K562 (cell line): Measurements from ENCODE around the gene DRD2. TPM values are rescaled to one million over a fixed set of nuclear protein-coding genes. Genes with fewer than 3 reads are reported as not detected.

Experiments
- ATAC-seq: fragments of 200-7000 bp; cut with Tn5 transposase; 3 replicates; pipeline ENCODE4 v1.9.1; 2020; ENCODE audit warnings: moderate library complexity
- BruUV-seq: library from RNA; stranded (reverse); fragments of 400-500 nt; replicated peaks from 2 replicates; lab custom pipeline; 2021; lab: Mats Ljungman, UMichigan
- CTCF ChIA-PET: fragments of 300-600 bp; formaldehyde crosslinking; extraction: SDS; loops from one replicate; lab custom pipeline; 2021; ENCODE audit warnings: low intra/inter-chr PET ratio; lab: Yijun Ruan, JAX
- POLR2A ChIA-PET: fragments of 300-600, 350-650 bp; sonication (Branson Sonifier 250); formaldehyde crosslinking; extraction: SDS; loops from one replicate; lab custom pipeline; 2021; ENCODE audit warnings: antibody characterized with exemption, inconsistent platforms; lab: Yijun Ruan, JAX
- DNase-seq, 4 experiments: peaks; one replicate each; pipeline versions ENCODE4 v3.0.0 to v3.0.0-alpha.2; 2011 to 2018; ENCODE audit warnings: low spot score in 3 of 4, mixed read lengths in 3 of 4; ENCODE audit errors: extremely low read depth in 1 of 4
- FAIRE-seq: peaks from 2 replicates; lab custom pipeline; 2011; peaks lifted over from hg19 to GRCh38; lab: Jason Lieb, UNC
- H2AFZ ChIP-seq: 2 replicates; pipeline ENCODE4 v1.6.0; 2011; ENCODE audit warnings: low read depth, low read length, control low read depth, inconsistent platforms
- H3K27ac ChIP-seq: fragments of 200-600 bp; 3 replicates; pipeline ENCODE4 v1.8.0; 2011; ENCODE audit warnings: low read depth, mild to moderate bottlenecking, control low read depth, inconsistent platforms, low read length, moderate library complexity, mixed read lengths; ENCODE audit errors: extremely low read depth
- H3K27me3 ChIP-seq, 2 experiments: fragments of 300-600 bp in 1 of 2; 2 replicates in 1 of 2; 3 replicates in 1 of 2; pipeline versions ENCODE4 v1.6.0 to v1.8.0; 2011; ENCODE audit warnings: inconsistent platforms in 2 of 2, low read length in 2 of 2, mild to moderate bottlenecking in 1 of 2, mixed read lengths in 1 of 2, moderate library complexity in 1 of 2; ENCODE audit not compliant: control insufficient read depth in 2 of 2, insufficient read depth in 2 of 2
- H3K36me3 ChIP-seq: fragments of 300-600 bp; 3 replicates; pipeline ENCODE4 v1.8.0; 2011; ENCODE audit warnings: mild to moderate bottlenecking, low read length, inconsistent platforms; ENCODE audit not compliant: control insufficient read depth, insufficient read depth
- H3K4me1 ChIP-seq, 2 experiments: fragments of 200-600 bp in 1 of 2; replicated peaks in 1 of 2; 2 replicates in 1 of 2; 3 replicates in 1 of 2; pipeline versions ENCODE4 v1.5.1 to v1.8.0; 2011; ENCODE audit warnings: inconsistent platforms in 2 of 2, low read length in 2 of 2, mild to moderate bottlenecking in 1 of 2, mixed read lengths in 1 of 2, moderate library complexity in 1 of 2; ENCODE audit not compliant: control insufficient read depth in 2 of 2, insufficient read depth in 2 of 2
- H3K4me2 ChIP-seq: 2 replicates; pipeline ENCODE4 v1.6.1; 2011; ENCODE audit warnings: low read length, control low read depth, inconsistent platforms, mixed read lengths; ENCODE audit not compliant: insufficient read depth
- H3K4me3 ChIP-seq: fragments of 200-600 bp; sonication (generic), shearing (Covaris generic); 2 replicates; pipeline ENCODE4 v1.5.1; 2016; ENCODE audit warnings: control low read depth, inconsistent platforms
- H3K79me2 ChIP-seq: fragments of 200-600 bp; 3 replicates; pipeline ENCODE4 v1.8.0; 2011; ENCODE audit warnings: low read length, inconsistent platforms; ENCODE audit not compliant: control insufficient read depth, insufficient read depth
- H3K9ac ChIP-seq, 2 experiments: 2 replicates each; pipeline versions ENCODE4 v1.6.0 to v1.6.1; 2011; ENCODE audit warnings: low read depth in 2 of 2, low read length in 2 of 2, control low read depth in 1 of 2, inconsistent platforms in 1 of 2, mild to moderate bottlenecking in 1 of 2, mixed read lengths in 1 of 2; ENCODE audit not compliant: insufficient read depth in 1 of 2
- H3K9me1 ChIP-seq: one replicate; pipeline ENCODE4 v1.6.0; 2011; ENCODE audit warnings: inconsistent platforms, mild to moderate bottlenecking, low read length, moderate library complexity; ENCODE audit not compliant: control insufficient read depth, insufficient read depth
- H3K9me3 ChIP-seq: replicated peaks from 2 replicates; pipeline ENCODE4 v1.5.1; 2011; ENCODE audit warnings: low read depth, low read length, inconsistent platforms; ENCODE audit not compliant: control insufficient read depth, insufficient read depth
- H4K20me1 ChIP-seq: replicated peaks from 2 replicates; pipeline ENCODE4 v1.6.1; 2011; ENCODE audit warnings: low read length, inconsistent platforms, mixed read lengths; ENCODE audit not compliant: control insufficient read depth, insufficient read depth
- ELF1 ChIP-seq: fragments of 200-800 bp; sonication (Bioruptor generic); IDR thresholded peaks from 2 replicates; pipeline ENCODE4 v1.6.1; 2016; ENCODE audit warnings: missing genetic modification characterization, missing compliant biosample characterization
- FUS ChIP-seq: fragments of 200-400 bp; formaldehyde crosslinking; optimal IDR thresholded peaks from 2 replicates; pipeline ENCODE3; 2017; ENCODE audit warnings: low read depth, low read length
- HLTF ChIP-seq: fragments of 450-650 bp; IDR thresholded peaks from 2 replicates; pipeline ENCODE4 v1.6.1; 2016
- LCOR ChIP-seq: sonication (generic); formaldehyde crosslinking; IDR thresholded peaks from 2 replicates; pipeline ENCODE4 v1.8.0; 2022; ENCODE audit warnings: mild to moderate bottlenecking, missing genetic modification reagents
- MAFG ChIP-seq: fragments of 450-650 bp; conservative IDR thresholded peaks from 2 replicates; pipeline ENCODE4 v1.6.1; 2016; ENCODE audit warnings: missing genetic modification characterization, missing compliant biosample characterization
- NCOA6 ChIP-seq: fragments of 450-650 bp; IDR thresholded peaks from 2 replicates; pipeline ENCODE4 v1.6.1; 2017; ENCODE audit warnings: mild to moderate bottlenecking
- NFRKB ChIP-seq: fragments of 450-650 bp; IDR thresholded peaks from 2 replicates; pipeline ENCODE4 v1.6.1; 2016; ENCODE audit warnings: low read depth
- NFYB ChIP-seq: IDR thresholded peaks from 2 replicates; pipeline ENCODE4 v1.6.1; 2011; ENCODE audit warnings: mild to moderate bottlenecking, moderate library complexity; ENCODE audit not compliant: insufficient read length; ENCODE audit errors: extremely low read depth
- XRCC3 ChIP-seq: fragments of 450-650 bp; IDR thresholded peaks from 2 replicates; pipeline ENCODE4 v1.6.1; 2017; ENCODE audit warnings: mild to moderate bottlenecking, moderate library complexity
- ZNF175 ChIP-seq: fragments of 200-800 bp; sonication (Bioruptor generic); IDR thresholded peaks from 2 replicates; pipeline ENCODE4 v1.6.1; 2016; ENCODE audit warnings: low read depth, mild to moderate bottlenecking, missing genetic modification characterization, missing compliant biosample characterization
- ZNF184 ChIP-seq: sonication (generic); formaldehyde crosslinking; IDR thresholded peaks from 2 replicates; pipeline ENCODE4 v1.5.0; 2020; ENCODE audit warnings: missing genetic modification reagents
- WGBS: fragments of 100-300 bp; shearing (Covaris generic); methylation state at CpG from one replicate; pipeline ENCODE4 v1.1.6; 2016; ENCODE audit warnings: low coverage, mixed read lengths; ENCODE audit not compliant: insufficient coverage; ENCODE audit errors: missing lambda C conversion rate; 5-methylcytosine and 5-hydroxymethylcytosine counted together
- in situ Hi-C: fragments of 300-500 bp; cut with MboI; formaldehyde crosslinking; loops from 4 replicates; pipeline ENCODE4 v1.15.0; 2018; ENCODE audit warnings: inconsistent platforms, mixed read lengths
- intact Hi-C: fragments of 100-400 bp; cut with micrococcal nuclease; formaldehyde crosslinking; loops from 2 replicates; pipeline ENCODE4 v1.14.2; 2022
- polyA plus RNA-seq, 8 experiments: library from polyadenylated mRNA; depleted of rRNA in 4 of 8; stranded (reverse) in 5 of 8; unstranded in 3 of 8; fragments of >200 nt; fragmentation: Nextera tagmentation in 2 of 8; fragmentation: Illumina TruSeq in 1 of 8; extraction: Ambion mirVana in 2 of 8; extraction: Trizol in 1 of 8; gene quantifications; 2 replicates each; pipeline versions ENCODE4 v1.2.1 to v1.2.3, GENCODE V29; 2011 to 2014; ENCODE audit warnings: inconsistent platforms in 1 of 8, missing spikeins in 1 of 8
- total RNA-seq, 7 experiments: library from RNA; depleted of rRNA in 6 of 7; stranded (reverse); fragments of >200 nt in 6 of 7; fragmentation: Illumina TruSeq in 2 of 7; extraction: Trizol in 2 of 7; gene quantifications; 2 replicates each; pipeline versions ENCODE4 v1.2.1 to v1.2.3, GENCODE V29; 2011 to 2021; ENCODE audit warnings: low replicate concordance in 1 of 7
- TF ChIP-seq, protein P1 (sequence below): sonication (generic); formaldehyde crosslinking; IDR thresholded peaks from 2 replicates; pipeline ENCODE4 v1.5.0; 2020; ENCODE audit warnings: missing genetic modification reagents

The DRD2 gene
- total and polyA plus RNA-seq, 9 of the 15 experiments (the other 6 are each of a cell fraction or from before 2014, with no cell fraction given): not detected

DNA sequence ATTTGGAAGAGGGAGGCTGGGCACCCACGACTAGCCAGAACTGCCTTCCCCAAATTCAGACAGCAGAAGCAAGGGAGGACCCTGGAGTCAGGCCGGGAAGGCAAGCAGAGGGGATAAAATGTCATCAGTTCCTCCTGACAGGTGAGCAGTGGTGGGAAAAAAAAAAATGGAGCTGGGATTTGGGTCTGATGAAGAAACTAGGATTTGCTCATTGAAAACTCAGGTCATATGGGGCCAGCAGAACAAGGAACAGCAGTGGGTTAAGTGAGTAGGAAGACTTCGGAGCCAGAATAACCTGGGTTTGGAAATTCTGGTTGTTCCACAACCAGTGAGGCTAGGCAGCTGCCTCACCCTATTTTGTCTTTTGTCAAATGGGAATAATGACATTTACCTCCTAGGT, 28.9 kb upstream of the DRD2 start (continued):
- TF ChIP-seq, protein P1, sequence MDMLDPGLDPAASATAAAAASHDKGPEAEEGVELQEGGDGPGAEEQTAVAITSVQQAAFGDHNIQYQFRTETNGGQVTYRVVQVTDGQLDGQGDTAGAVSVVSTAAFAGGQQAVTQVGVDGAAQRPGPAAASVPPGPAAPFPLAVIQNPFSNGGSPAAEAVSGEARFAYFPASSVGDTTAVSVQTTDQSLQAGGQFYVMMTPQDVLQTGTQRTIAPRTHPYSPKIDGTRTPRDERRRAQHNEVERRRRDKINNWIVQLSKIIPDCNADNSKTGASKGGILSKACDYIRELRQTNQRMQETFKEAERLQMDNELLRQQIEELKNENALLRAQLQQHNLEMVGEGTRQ (CRISPR knock-in tag): no peak
- TF ChIP-seq NFYB: no peak
- no peak for TF ChIP-seq NCOA6
- no peak for TF ChIP-seq XRCC3
- no peak for TF ChIP-seq MAFG (tag)
- no peak for TF ChIP-seq NFRKB
- TF ChIP-seq, all 486 proteins: peak for 0

DNA sequence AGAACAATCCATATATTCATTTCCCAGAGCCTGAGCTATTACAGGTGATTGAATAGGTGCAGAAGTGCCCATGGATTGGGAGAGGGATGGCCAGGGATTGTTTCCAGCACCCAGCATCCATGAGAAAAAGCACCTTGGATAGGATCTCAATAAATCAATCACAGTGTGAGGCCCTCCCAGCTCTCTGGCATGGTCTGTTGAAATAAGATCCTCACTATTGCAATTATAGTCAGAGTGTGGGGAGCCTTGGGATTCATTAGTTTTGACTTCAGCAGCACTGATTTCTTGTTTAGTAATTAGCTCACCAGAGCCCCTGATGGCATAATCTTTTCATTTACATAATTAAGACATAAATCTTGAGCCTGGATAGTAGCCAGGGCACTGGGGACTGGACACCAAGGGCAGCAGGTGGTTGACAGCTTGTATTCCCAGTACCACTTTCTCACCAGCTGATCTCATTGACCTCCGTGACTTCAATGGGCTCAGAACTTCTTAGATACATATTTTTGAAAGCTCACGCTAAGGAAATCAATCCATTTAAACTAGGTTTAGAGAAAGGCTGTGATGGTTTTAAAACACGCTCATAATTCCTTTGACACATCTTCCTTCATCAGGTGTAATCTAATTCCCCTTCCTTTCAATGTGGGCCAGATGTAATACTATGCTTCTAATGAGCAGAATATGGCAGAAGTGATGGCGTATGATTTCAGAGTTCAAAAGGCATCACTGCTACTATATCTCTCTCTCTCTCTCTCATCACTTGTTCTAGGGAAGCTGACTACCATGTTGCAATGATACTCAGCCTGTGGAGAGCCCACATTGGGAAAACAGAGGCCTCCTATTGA, 22.1 kb upstream of the DRD2 start:
- no peaks in the 10 kb centered on the region for H3K9me3 ChIP-seq
- H3K9ac ChIP-seq: no peak overlapping the region
- intact Hi-C loops (loop anchor here (10.0 kb wide), 1 partner anchor 192 kb away; no protein-coding TSS in a partner anchor), in situ Hi-C loops (no loop called here)
- no peak overlapping the region for H2AFZ ChIP-seq
- H3K27ac ChIP-seq: no peak overlapping the region
- ATAC-seq (no peak), FAIRE-seq (no peak), DNase-seq (no peak)
- H3K79me2 ChIP-seq: no peaks in the 10 kb centered on the region
- no peaks in the 10 kb centered on the region for H3K4me1 ChIP-seq
- no peak for TF ChIP-seq ELF1
- TF ChIP-seq ZNF175 (CRISPR knock-in tag): no peak
- TF ChIP-seq LCOR (CRISPR knock-in tag): no peak
- TF ChIP-seq FUS: no peak
- TF ChIP-seq HLTF: no peak
- no peak for TF ChIP-seq ZNF184 (CRISPR knock-in tag)
- ChIA-PET POLR2A (no interaction called here), CTCF (no interaction called here)
- no TSS peak for BruUV-seq
- no peak overlapping the region for H3K4me2 ChIP-seq
- 1% methylated on average over 4 of the region's 4 CpGs for WGBS
- no peaks in the 10 kb centered on the region for H4K20me1 ChIP-seq
- no peaks in the 10 kb centered on the region for H3K9me1 ChIP-seq
- no peaks in the 10 kb centered on the region for H3K36me3 ChIP-seq
- H3K27me3 ChIP-seq: peaks cover 0 to 23% of the 10 kb centered on the region in 2 experiments; a peak in 4 of 5 replicates
- no peak overlapping the region for H3K4me3 ChIP-seq
